H9 (cell line): ENCODE measurements around the gene DYNLRB1. TPM values are rescaled to one million over a fixed set of nuclear protein-coding genes. Genes with fewer than 3 reads are reported as not detected.

Experiments used
- DNase-seq: peaks from one replicate; pipeline ENCODE4 v3.0.0-alpha.2; 2017
- H2AFZ ChIP-seq: one replicate; pipeline ENCODE4 v1.6.1; 2013; ENCODE audit warnings: mild to moderate bottlenecking, low read length, control low read depth, moderate library complexity
- H2AK5ac ChIP-seq: 2 replicates; pipeline ENCODE4 v1.6.1; 2013; ENCODE audit warnings: low read length, control low read depth, mixed read lengths; ENCODE audit not compliant: insufficient read length
- H2BK120ac ChIP-seq: one replicate; pipeline ENCODE4 v1.6.1; 2013; ENCODE audit warnings: low read depth, mild to moderate bottlenecking, low read length, control low read depth, inconsistent platforms; ENCODE audit not compliant: poor library complexity, severe bottlenecking
- H2BK12ac ChIP-seq: 2 replicates; pipeline ENCODE4 v1.6.1; 2013; ENCODE audit warnings: low read length, control low read depth, mixed read lengths, low read depth; ENCODE audit not compliant: insufficient read length
- H2BK15ac ChIP-seq: 2 replicates; pipeline ENCODE4 v1.6.1; 2013; ENCODE audit warnings: low read depth, low read length, control low read depth
- H2BK20ac ChIP-seq: one replicate; pipeline ENCODE4 v1.6.1; 2013; ENCODE audit warnings: low read depth, mild to moderate bottlenecking, low read length, control low read depth, inconsistent platforms; ENCODE audit not compliant: poor library complexity, severe bottlenecking
- H2BK5ac ChIP-seq: 2 replicates; pipeline ENCODE4 v1.6.1; 2013; ENCODE audit warnings: low read length, control low read depth, mixed read lengths; ENCODE audit not compliant: insufficient read length
- H3K14ac ChIP-seq: 2 replicates; pipeline ENCODE4 v1.6.1; 2013; ENCODE audit warnings: low read length, control low read depth; ENCODE audit not compliant: insufficient read depth
- H3K18ac ChIP-seq: 2 replicates; pipeline ENCODE4 v1.6.1; 2013; ENCODE audit warnings: low read depth, mild to moderate bottlenecking, mixed read lengths, low read length, control low read depth; ENCODE audit not compliant: insufficient read length
- H3K23ac ChIP-seq: 2 replicates; pipeline ENCODE4 v1.6.1; 2013; ENCODE audit warnings: low read length, control low read depth, mixed read lengths, low read depth; ENCODE audit not compliant: insufficient read length
- H3K23me2 ChIP-seq: 2 replicates; pipeline ENCODE4 v1.6.1; 2013; ENCODE audit warnings: low read depth, mild to moderate bottlenecking, mixed read lengths, low read length, control low read depth; ENCODE audit not compliant: insufficient read length, poor library complexity, severe bottlenecking
- H3K27ac ChIP-seq: 2 replicates; pipeline ENCODE4 v1.5.1; 2013; ENCODE audit warnings: low read length, control low read depth, mixed read lengths, low read depth; ENCODE audit not compliant: insufficient read length
- H3K27me3 ChIP-seq: 2 replicates; pipeline ENCODE4 v1.6.1; 2013; ENCODE audit warnings: low read length, control low read depth, inconsistent platforms; ENCODE audit not compliant: insufficient read depth
- H3K4ac ChIP-seq: 2 replicates; pipeline ENCODE4 v1.6.1; 2013; ENCODE audit warnings: low read depth, mild to moderate bottlenecking, control low read depth, inconsistent platforms, low read length, moderate library complexity
- H3K4me1 ChIP-seq: 2 replicates; pipeline ENCODE4 v1.6.1; 2013; ENCODE audit warnings: low read length, control low read depth, inconsistent platforms; ENCODE audit not compliant: insufficient read depth
- H3K4me2 ChIP-seq: 2 replicates; pipeline ENCODE4 v1.6.1; 2013; ENCODE audit warnings: low read length, control low read depth, mixed read lengths; ENCODE audit not compliant: insufficient read length, insufficient read depth
- H3K56ac ChIP-seq: 2 replicates; pipeline ENCODE4 v1.6.1; 2013; ENCODE audit warnings: low read depth, mild to moderate bottlenecking, mixed read lengths, low read length, control low read depth; ENCODE audit not compliant: insufficient read length
- H3K79me1 ChIP-seq: 2 replicates; pipeline ENCODE4 v1.6.1; 2013; ENCODE audit warnings: low read depth, mild to moderate bottlenecking, moderate library complexity, low read length, control low read depth, inconsistent platforms; ENCODE audit not compliant: insufficient read depth, poor library complexity, severe bottlenecking
- H3K79me2 ChIP-seq: 2 replicates; pipeline ENCODE4 v1.6.1; 2013; ENCODE audit warnings: low read length, control low read depth, inconsistent platforms; ENCODE audit not compliant: insufficient read depth
- H3K9ac ChIP-seq: 2 replicates; pipeline ENCODE4 v1.6.1; 2013; ENCODE audit warnings: low read length, control low read depth, mixed read lengths; ENCODE audit not compliant: insufficient read length; ENCODE audit errors: extremely low read depth
- H3K9me3 ChIP-seq: one replicate; pipeline ENCODE4 v1.6.1; 2013; ENCODE audit warnings: low read depth, low read length, inconsistent platforms; ENCODE audit not compliant: control insufficient read depth
- H3T11ph ChIP-seq: one replicate; pipeline ENCODE4 v1.6.1; 2013; ENCODE audit warnings: mild to moderate bottlenecking, low read length, control low read depth, inconsistent platforms
- H4K20me1 ChIP-seq: one replicate; pipeline ENCODE4 v1.6.1; 2013; ENCODE audit not compliant: control insufficient read depth, insufficient read length, insufficient read depth
- H4K5ac ChIP-seq: 2 replicates; pipeline ENCODE4 v1.6.1; 2013; ENCODE audit warnings: low read depth, mild to moderate bottlenecking, mixed read lengths, low read length, control low read depth; ENCODE audit not compliant: insufficient read length
- H4K8ac ChIP-seq: replicated peaks from 2 replicates; pipeline ENCODE4 v1.6.1; 2013; ENCODE audit warnings: low read length, control low read depth, mixed read lengths, low read depth; ENCODE audit not compliant: insufficient read length
- H4K91ac ChIP-seq: 2 replicates; pipeline ENCODE4 v1.6.1; 2013; ENCODE audit warnings: low read depth, mild to moderate bottlenecking, moderate library complexity, mixed read lengths, low read length, control low read depth; ENCODE audit not compliant: insufficient read length
- H3K27ac Mint-ChIP-seq, 3 experiments: 2 replicates in 2 of 3; 3 replicates in 1 of 3; pipeline ENCODE4 v1.8.0; 2020 to 2021; ENCODE audit warnings: mixed read lengths in 3 of 3, mild to moderate bottlenecking in 1 of 3, moderate library complexity in 1 of 3
- H3K27me3 Mint-ChIP-seq: 2 replicates; pipeline ENCODE4 v1.8.0; 2021; ENCODE audit warnings: low read depth, mild to moderate bottlenecking, moderate library complexity, mixed read lengths
- H3K36me3 Mint-ChIP-seq, 3 experiments: 2 replicates in 2 of 3; 3 replicates in 1 of 3; pipeline ENCODE4 v1.8.0; 2020 to 2021; ENCODE audit warnings: low read depth in 3 of 3, mixed read lengths in 3 of 3; ENCODE audit not compliant: insufficient read depth in 1 of 3
- H3K4me1 Mint-ChIP-seq, 2 experiments: 2 replicates each; pipeline ENCODE4 v1.8.0; 2020; ENCODE audit warnings: mixed read lengths in 2 of 2
- H3K4me3 Mint-ChIP-seq, 2 experiments: 2 replicates in 1 of 2; 3 replicates in 1 of 2; pipeline ENCODE4 v1.8.0; 2020 to 2021; ENCODE audit warnings: mild to moderate bottlenecking in 2 of 2, mixed read lengths in 2 of 2, moderate library complexity in 1 of 2
- H3K9me3 Mint-ChIP-seq, 2 experiments: 2 replicates in 1 of 2; 3 replicates in 1 of 2; pipeline ENCODE4 v1.8.0; 2020; ENCODE audit warnings: mild to moderate bottlenecking in 2 of 2, mixed read lengths in 2 of 2, moderate library complexity in 1 of 2
- CTCF ChIP-seq: fragments of 200-600 bp; sonication (generic); conservative IDR thresholded peaks from 3 replicates; pipeline ENCODE4 v1.8.0; 2021; ENCODE audit warnings: antibody characterized with exemption, mild to moderate bottlenecking
- WGBS: extraction: QIAGEN DNeasy Blood & Tissue Kit; methylation state at CpG from one replicate; pipeline ENCODE4 v1.1.7; 2013; ENCODE audit warnings: missing lambda C conversion rate, low lambda C conversion rate, mixed read lengths; ENCODE audit not compliant: insufficient read length; ENCODE audit errors: extremely low coverage; 5-methylcytosine and 5-hydroxymethylcytosine counted together
- total RNA-seq: library from RNA; stranded (reverse); gene quantifications from 2 replicates; pipeline ENCODE4 v1.2.1, GENCODE V29; 2021

The DYNLRB1 gene
- total RNA-seq, 1 experiment from 2014 or later: 200 TPM

GRCh38 chr20:34559311-34560140 is 43.3 kb downstream of the DYNLRB1 start:
- Histone ChIP-seq H3K18ac (no peak overlapping the region), H2BK12ac (no peak overlapping the region), H3K14ac (no peak overlapping the region), H3K9ac (no peak overlapping the region), H2BK15ac (no peak overlapping the region), H4K8ac (no peak overlapping the region), H4K5ac (no peak overlapping the region), H3K23me2 (peaks cover 4% of the 10 kb centered on the region), H3K23ac (no peak overlapping the region), H2BK20ac (no peak overlapping the region), H3K4ac (no peak overlapping the region), H3K27me3 (no peaks in the 10 kb centered on the region), H4K20me1 (no peaks in the 10 kb centered on the region), H3K27ac (no peak overlapping the region), H3K4me1 (no peaks in the 10 kb centered on the region), H2AFZ (no peak overlapping the region), H3K9me3 (no peaks in the 10 kb centered on the region), H3T11ph (no peak overlapping the region), H3K4me2 (peak overlapping the region; percentile 11), H3K79me1 (no peaks in the 10 kb centered on the region), H4K91ac (no peak overlapping the region), H3K79me2 (no peaks in the 10 kb centered on the region), H3K56ac (no peak overlapping the region), H2AK5ac (no peak overlapping the region), H2BK120ac (no peak overlapping the region), H2BK5ac (no peak overlapping the region)
- Mint-ChIP-seq H3K4me3 (peak overlapping the region; percentile 67 to 82), H3K4me1 (peaks cover 7 to 9% of the 10 kb centered on the region in 2 experiments), H3K9me3 (no peaks in the 10 kb centered on the region), H3K36me3 (peaks cover 0 to under 1% (median 0%) of the 10 kb centered on the region in 3 experiments; a peak in 1 of 7 replicates), H3K27me3 (peaks cover 5% of the 10 kb centered on the region), H3K27ac (0 out of 7 replicates have a peak overlapping the region, but pooled peaks of 1 of the 3 experiments have one; percentile 87)
- WGBS: no CpG with 5 or more reads among the region's 43 CpGs
- peak; percentile 43 for DNase-seq
- TF ChIP-seq CTCF: no peak
